HCT116 (cell line): ENCODE data around the gene GFOD1. TPM values are rescaled to one million over a fixed set of nuclear protein-coding genes. Genes with fewer than 3 reads are reported as not detected.

Experiments
- ATAC-seq: fragments of 200-7000 bp; cut with Tn5 transposase; 2 replicates; pipeline ENCODE4 v1.9.1; 2020; ENCODE audit warnings: mild to moderate bottlenecking, moderate library complexity
- BruUV-seq: library from RNA; stranded (reverse); fragments of 400-500 nt; replicated peaks from 2 replicates; lab custom pipeline; 2021; lab: Mats Ljungman, UMichigan
- CTCF ChIA-PET: fragments of 300-600 bp; sonication (Branson Sonifier 250); formaldehyde crosslinking; loops from one replicate; lab custom pipeline; 2021; ENCODE audit warnings: antibody characterized with exemption; lab: Charles Lee
- POLR2A ChIA-PET: fragments of 300-600, 350-600 bp; sonication (Branson Sonifier 250); formaldehyde crosslinking; loops from one replicate; lab custom pipeline; 2021; ENCODE audit warnings: antibody characterized with exemption; lab: Charles Lee
- RAD21 ChIA-PET, 2 experiments: fragments of 300-600 bp; sonication (Branson Sonifier 250); formaldehyde crosslinking; loops; one replicate each; lab custom pipeline; 2023; ENCODE audit warnings: low total read pairs in 2 of 2; ENCODE audit not compliant: uncharacterized antibody in 2 of 2, unreplicated experiment in 2 of 2, low non-redundant PET in 1 of 2; lab: Charles Lee
- DNase-seq: peaks from one replicate; pipeline ENCODE4 v3.0.0-alpha.2; 2010; ENCODE audit warnings: low read depth, low spot score
- H2AFZ ChIP-seq: fragments of 200-600 bp; shearing (Covaris generic), sonication (generic); 2 replicates; pipeline ENCODE4 v1.6.1; 2017; ENCODE audit warnings: low read depth, mixed run types, mixed read lengths, antibody characterized with exemption, low read length; ENCODE audit not compliant: poor library complexity, severe bottlenecking
- H3K27ac ChIP-seq: 2 replicates; pipeline ENCODE4 v1.5.1; 2012; ENCODE audit warnings: low read depth, low read length
- H3K27me3 ChIP-seq: fragments of 200-600 bp; sonication (generic); 2 replicates; pipeline ENCODE4 v1.6.1; 2016; ENCODE audit warnings: mixed run types, low read length, mixed read lengths; ENCODE audit not compliant: insufficient read depth
- H3K36me3 ChIP-seq, 2 experiments: fragments of 200-500 bp in 1 of 2; fragments of 200-600 bp in 1 of 2; sonication (Bioruptor generic) in 1 of 2; sonication (generic) in 1 of 2; 2 replicates each; pipeline versions ENCODE4 v1.5.1 to v1.6.1; 2014 to 2016; ENCODE audit warnings: low read length in 2 of 2, inconsistent platforms in 1 of 2, mixed read lengths in 1 of 2, mixed run types in 1 of 2; ENCODE audit not compliant: insufficient read depth in 2 of 2, control insufficient read depth in 1 of 2
- H3K4me1 ChIP-seq, 2 experiments: fragments of 200-600 bp in 1 of 2; sonication (generic) in 1 of 2; 2 replicates each; pipeline versions ENCODE4 v1.5.1 to v1.6.1; 2012 to 2017; ENCODE audit warnings: low read length in 2 of 2, inconsistent platforms in 1 of 2, mild to moderate bottlenecking in 1 of 2, mixed read lengths in 1 of 2, mixed run types in 1 of 2, moderate library complexity in 1 of 2; ENCODE audit not compliant: insufficient read depth in 2 of 2, control insufficient read depth in 1 of 2
- H3K4me2 ChIP-seq: fragments of 200-600 bp; sonication (generic); 2 replicates; pipeline ENCODE4 v1.6.1; 2017; ENCODE audit warnings: mixed run types, low read length, mixed read lengths
- H3K4me3 ChIP-seq, 2 experiments: fragments of 200-600 bp in 1 of 2; sonication (generic) in 1 of 2; replicated peaks in 1 of 2; 2 replicates each; pipeline ENCODE4 v1.5.1; 2011 to 2016; ENCODE audit warnings: low read length in 2 of 2, control low read depth in 1 of 2, low read depth in 1 of 2, mild to moderate bottlenecking in 1 of 2, mixed read lengths in 1 of 2, mixed run types in 1 of 2
- H3K79me2 ChIP-seq: fragments of 200-600 bp; sonication (generic); 2 replicates; pipeline ENCODE4 v1.6.1; 2017; ENCODE audit warnings: mild to moderate bottlenecking, mixed run types, low read length, moderate library complexity, mixed read lengths; ENCODE audit not compliant: insufficient read depth
- H3K9ac ChIP-seq: fragments of 200-600 bp; sonication (generic); 2 replicates; pipeline ENCODE4 v1.6.1; 2016; ENCODE audit warnings: low read length, mixed read lengths
- H3K9me2 ChIP-seq: fragments of 200-600 bp; sonication (generic), shearing (Covaris generic); 2 replicates; pipeline ENCODE4 v1.6.1; 2017; ENCODE audit warnings: mixed run types, mild to moderate bottlenecking, moderate library complexity; ENCODE audit not compliant: insufficient read depth
- H3K9me3 ChIP-seq, 2 experiments: fragments of 200-500 bp in 1 of 2; fragments of 200-600 bp in 1 of 2; sonication (Bioruptor generic) in 1 of 2; sonication (generic) in 1 of 2; 2 replicates each; pipeline ENCODE4 v1.6.1; 2014 to 2017; ENCODE audit warnings: low read length in 2 of 2, mixed read lengths in 2 of 2, inconsistent platforms in 1 of 2, low read depth in 1 of 2, mild to moderate bottlenecking in 1 of 2, mixed run types in 1 of 2, moderate library complexity in 1 of 2; ENCODE audit not compliant: control insufficient read depth in 1 of 2, insufficient read depth in 1 of 2
- H4K20me1 ChIP-seq: fragments of 200-600 bp; sonication (generic), shearing (Covaris generic); 2 replicates; pipeline ENCODE4 v1.6.1; 2017; ENCODE audit warnings: mixed run types, mild to moderate bottlenecking, moderate library complexity; ENCODE audit not compliant: insufficient read depth
- ATF3 ChIP-seq: IDR thresholded peaks from 2 replicates; pipeline ENCODE4 v1.6.1; 2012
- CBX3 ChIP-seq: IDR thresholded peaks from 2 replicates; pipeline ENCODE4 v1.6.1; 2012; ENCODE audit warnings: low read depth
- CEBPB ChIP-seq: IDR thresholded peaks from 2 replicates; pipeline ENCODE4 v1.6.1; 2012; ENCODE audit warnings: low read depth
- CTCF ChIP-seq, 3 experiments: fragments of 200-600 bp in 1 of 3; sonication (generic) in 1 of 3; IDR thresholded peaks in 2 of 3; conservative IDR thresholded peaks in 1 of 3; 2 replicates each; pipeline ENCODE4 v1.5.1; 2012 to 2017; ENCODE audit warnings: low read depth in 2 of 3, low read length in 2 of 3, antibody characterized with exemption in 1 of 3, borderline replicate concordance in 1 of 3, control low read depth in 1 of 3, mild to moderate bottlenecking in 1 of 3, mixed read lengths in 1 of 3, mixed run types in 1 of 3, moderate library complexity in 1 of 3; ENCODE audit not compliant: insufficient read depth in 1 of 3
- ELF1 ChIP-seq: IDR thresholded peaks from 2 replicates; pipeline ENCODE4 v1.6.1; 2012; ENCODE audit warnings: low read depth, borderline replicate concordance
- FOSL1 ChIP-seq: IDR thresholded peaks from 2 replicates; pipeline ENCODE4 v1.6.1; 2012; ENCODE audit warnings: low read depth
- POLR2AphosphoS5 ChIP-seq: IDR thresholded peaks from 2 replicates; pipeline ENCODE4 v1.6.1; 2011; ENCODE audit warnings: mild to moderate bottlenecking, low read depth, low read length, moderate library complexity
- RAD21 ChIP-seq: IDR thresholded peaks from 2 replicates; pipeline ENCODE4 v1.6.1; 2012; ENCODE audit warnings: low read depth, mild to moderate bottlenecking
- SP1 ChIP-seq: IDR thresholded peaks from 2 replicates; pipeline ENCODE4 v1.6.1; 2012; ENCODE audit warnings: low read depth
- YY1 ChIP-seq: IDR thresholded peaks from 2 replicates; pipeline ENCODE4 v1.6.1; 2011; ENCODE audit warnings: low read length, low read depth, moderate library complexity, mild to moderate bottlenecking; ENCODE audit not compliant: insufficient replicate concordance; ENCODE audit errors: extremely low read depth
- ZFX ChIP-seq: fragments of 450-650 bp; IDR thresholded peaks from 2 replicates; pipeline ENCODE4 v1.6.1; 2017
- intact Hi-C: fragments of 100-400 bp; cut with micrococcal nuclease; formaldehyde crosslinking; loops from 2 replicates; pipeline ENCODE4 v1.10.0; 2022
- total RNA-seq: library from RNA; stranded (reverse); gene quantifications from one replicate; pipeline ENCODE4 v1.2.1, GENCODE V29; 2021; ENCODE audit not compliant: unreplicated experiment

GFOD1 gene
- total RNA-seq, 1 experiment from 2014 or later = 3.8 TPM

DNA sequence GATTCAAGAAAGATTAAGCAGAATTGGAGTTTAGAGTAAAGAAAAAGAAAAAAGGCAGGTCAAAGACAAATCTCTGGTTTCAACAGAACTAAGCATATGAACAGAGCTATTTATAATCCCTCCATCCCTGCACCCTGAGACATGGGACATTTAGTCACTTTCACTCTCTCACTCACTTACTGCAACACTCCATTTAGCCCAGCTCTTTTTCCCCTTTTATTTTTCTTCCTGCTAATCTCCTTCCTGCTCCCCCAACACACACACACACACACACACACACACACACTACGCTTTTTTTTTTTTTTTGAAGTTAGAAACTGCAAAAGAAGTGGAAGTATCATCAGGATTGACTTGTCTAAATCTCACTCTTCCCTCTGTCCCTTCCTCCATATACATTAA is 113.9 kb downstream of the GFOD1 start:
- ATAC-seq (no peak), DNase-seq (no peak)
- H3K27ac ChIP-seq = no peak overlapping the region
- RAD21 ChIA-PET = no interaction called here
- H3K9me2 ChIP-seq = no peaks in the 10 kb centered on the region
- CTCF ChIA-PET = no interaction called here
- no peak overlapping the region for H2AFZ ChIP-seq
- H3K4me1 ChIP-seq = no peaks in the 10 kb centered on the region; a peak in 1 of 4 replicates
- no TSS peak for BruUV-seq
- intact Hi-C loops = no loop called here
- POLR2A ChIA-PET = no interaction called here
- H3K27me3 ChIP-seq = no peaks in the 10 kb centered on the region
- H3K4me3 ChIP-seq = no peak overlapping the region
- H3K9me3 ChIP-seq = no peaks in the 10 kb centered on the region
- no peaks in the 10 kb centered on the region for H3K36me3 ChIP-seq
- no peaks in the 10 kb centered on the region for H3K79me2 ChIP-seq
- no peak overlapping the region for H3K9ac ChIP-seq
- H4K20me1 ChIP-seq = no peaks in the 10 kb centered on the region
- no peak overlapping the region for H3K4me2 ChIP-seq
- TF ChIP-seq CEBPB = no peak
- no peak for TF ChIP-seq ZFX

- no peak for DNase-seq
- H3K27ac ChIP-seq = no peak overlapping the region
- CTCF ChIA-PET = no interaction called here
- ATAC-seq = no peak
- no TSS peak for BruUV-seq
- TF ChIP-seq CBX3 (no peak), RAD21 (no peak), YY1 (no peak), POLR2AphosphoS5 (no peak), SP1 (no peak), ATF3 (no peak), ELF1 (no peak), FOSL1 (no peak), CTCF (IDR thresholded peaks at IDR 0.05 in 2 of 3, conservative IDR thresholded peaks at IDR 0.05 in 1 of 3; ENCODE audit: borderline replicate concordance in 1 of 3, insufficient read depth in 1 of 3, low read depth in 2 of 3, low read length in 2 of 3) (no peak)
- no peak overlapping the region for H3K4me2 ChIP-seq
- H3K79me2 ChIP-seq = no peaks in the 10 kb centered on the region
- no peaks in the 10 kb centered on the region for H3K36me3 ChIP-seq
- no peaks in the 10 kb centered on the region for H3K9me3 ChIP-seq
- POLR2A ChIA-PET = no interaction called here
- RAD21 ChIA-PET = no interaction called here
- no peak overlapping the region for H3K9ac ChIP-seq
- no peak overlapping the region for H2AFZ ChIP-seq
- no peaks in the 10 kb centered on the region for H4K20me1 ChIP-seq
- H3K27me3 ChIP-seq = no peaks in the 10 kb centered on the region
- no peaks in the 10 kb centered on the region; a peak in 1 of 4 replicates for H3K4me1 ChIP-seq
- intact Hi-C loops = no loop called here
- no peaks in the 10 kb centered on the region for H3K9me2 ChIP-seq
- H3K4me3 ChIP-seq = no peak overlapping the region
Measured at GRCh38 chr6:13372688-13373487, 114.5 kb downstream of the GFOD1 start.
